ENCODE measurements around the gene SRRM4. TPM values are rescaled to one million over a fixed set of nuclear protein-coding genes. Genes with fewer than 3 reads are reported as not detected.

The SRRM4 gene
- total RNA-seq, 1 experiment from 2014 or later, result not detected

DNA sequence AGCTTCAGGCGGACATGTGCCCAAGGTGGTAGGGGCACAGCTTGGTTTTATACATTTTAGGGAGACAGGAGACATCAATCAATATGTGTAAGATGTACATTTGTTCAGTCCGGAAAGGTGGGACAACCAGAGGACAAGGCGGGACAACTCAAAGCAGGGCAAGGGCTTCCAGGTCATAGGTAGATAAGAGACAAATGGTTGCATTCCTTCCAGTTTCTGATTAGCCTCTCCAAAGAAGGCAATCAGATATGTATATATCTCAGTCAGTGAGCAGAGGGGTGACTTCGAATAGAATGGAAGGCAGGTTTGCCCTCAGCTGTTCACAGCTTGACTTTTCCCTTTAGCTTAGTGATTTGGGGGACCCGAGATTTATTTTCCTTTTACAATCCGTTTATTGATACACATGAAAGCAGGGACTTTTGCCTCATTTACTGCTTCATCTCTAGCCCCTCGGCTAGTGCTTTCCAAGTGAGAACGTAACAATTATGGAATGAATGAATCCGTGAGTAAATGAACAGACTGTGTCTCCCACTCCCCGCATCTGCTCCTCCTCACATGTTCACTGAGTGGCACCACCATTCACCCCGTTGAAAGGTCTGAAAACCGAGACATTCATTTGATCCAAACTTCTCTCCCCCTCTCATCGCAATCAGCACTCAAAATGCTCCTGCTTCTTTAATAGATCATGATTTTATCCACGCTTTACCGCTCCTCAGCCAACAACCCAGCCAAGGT is 190.5 kb downstream of the SRRM4 start:
- H3K4me1 ChIP-seq, result no peaks in the 10 kb centered on the region; the same call in 1 of the 2 replicates
- no peaks in the 10 kb centered on the region for H3K9me3 ChIP-seq (replicated peaks)
- no peak overlapping the region for H3K27ac ChIP-seq
- no peaks in the 10 kb centered on the region for H3K36me3 ChIP-seq
- 0 out of 2 replicates have a peak, but pooled peaks cover 3% of the 10 kb centered on the region for H3K27me3 ChIP-seq
- H3K4me3 ChIP-seq, result no peak overlapping the region
- no peak for DNase-seq

DNA sequence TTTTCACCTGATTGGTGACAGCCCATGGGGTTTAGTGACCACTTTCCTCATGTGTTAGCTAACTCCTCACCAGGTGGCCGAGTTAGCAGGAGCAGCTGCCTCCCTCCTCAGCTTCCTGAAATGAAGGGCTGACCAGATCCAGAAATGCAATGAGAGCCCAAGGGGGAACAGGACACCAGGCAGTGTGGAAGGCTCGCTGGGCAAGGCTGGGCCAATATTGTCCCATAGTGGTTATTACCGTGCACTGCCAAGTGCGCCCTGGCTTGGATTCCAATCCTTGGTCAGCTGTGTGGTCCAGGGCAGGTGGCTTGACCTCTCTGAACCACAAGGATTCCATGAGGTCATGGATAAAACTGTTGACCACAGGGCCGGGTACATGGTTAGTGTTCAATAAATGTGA is 193.7 kb downstream of the SRRM4 start:
- no peak for DNase-seq
- H3K27ac ChIP-seq, result no peak overlapping the region
- no peak overlapping the region for H3K4me3 ChIP-seq
- H3K9me3 ChIP-seq (replicated peaks), result no peaks in the 10 kb centered on the region
- no peaks in the 10 kb centered on the region for H3K36me3 ChIP-seq
- H3K4me1 ChIP-seq, result no peaks in the 10 kb centered on the region; the same call in 1 of the 2 replicates
- 0 out of 2 replicates have a peak, but pooled peaks cover 3% of the 10 kb centered on the region for H3K27me3 ChIP-seq

DNA sequence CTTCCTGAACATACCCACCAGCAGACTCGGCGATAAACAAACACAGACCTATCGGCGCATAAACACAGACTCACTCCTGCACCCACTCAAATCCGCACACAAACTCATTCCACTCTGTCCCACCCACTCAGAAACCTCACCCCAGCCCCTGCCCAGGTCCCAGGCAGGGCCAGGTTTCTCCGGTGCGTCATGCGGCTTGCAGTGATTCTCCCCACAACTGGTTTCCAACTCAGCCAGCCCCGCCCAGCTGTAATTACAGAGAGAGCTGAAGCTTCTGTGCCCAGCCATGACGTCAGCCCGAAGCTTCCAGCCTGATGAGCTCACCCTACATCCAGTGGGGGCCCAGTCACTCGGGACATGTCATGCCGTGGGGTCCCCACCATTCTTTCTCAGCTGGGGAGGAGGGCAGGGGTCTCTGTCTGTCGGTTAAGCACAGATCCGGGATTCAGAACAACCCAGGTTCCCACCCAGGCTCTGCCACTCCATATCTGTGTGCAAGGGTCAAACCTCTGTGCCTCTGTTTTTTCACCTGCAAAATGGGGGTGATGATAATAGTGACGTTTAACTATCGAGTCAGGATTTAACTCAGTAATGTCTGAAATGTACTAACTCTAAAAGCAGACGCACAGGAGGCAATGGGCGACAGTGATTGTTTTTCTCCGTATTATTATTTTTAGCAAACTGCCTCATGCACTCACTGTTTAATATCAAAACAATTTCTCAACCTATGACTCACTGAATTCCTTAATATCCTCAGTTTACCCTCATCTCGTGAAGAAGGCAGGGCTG is 195.1 kb downstream of the SRRM4 start:
- H3K4me3 ChIP-seq, result peak overlapping the region; percentile 26
- 0 out of 2 replicates have a peak, but pooled peaks cover 3% of the 10 kb centered on the region for H3K27me3 ChIP-seq
- H3K27ac ChIP-seq, result no peak overlapping the region
- H3K9me3 ChIP-seq (replicated peaks), result no peaks in the 10 kb centered on the region
- DNase-seq, result peak; percentile 76
- no peaks in the 10 kb centered on the region; the same call in 1 of the 2 replicates for H3K4me1 ChIP-seq
- no peaks in the 10 kb centered on the region for H3K36me3 ChIP-seq

DNA sequence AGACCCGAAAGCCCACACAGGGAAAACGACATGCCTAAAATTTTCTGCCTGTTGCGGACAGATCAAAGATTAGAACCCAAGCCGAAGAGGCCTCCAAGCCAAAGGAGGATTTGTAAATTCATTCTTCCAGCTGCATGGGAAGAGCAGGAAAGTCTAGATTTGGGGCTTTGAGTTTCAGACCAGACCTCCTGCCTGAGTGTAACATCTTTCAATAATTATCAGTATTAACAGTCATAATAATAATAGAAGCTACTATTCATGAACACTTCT is 195.7 kb downstream of the SRRM4 start:
- DNase-seq, result no peak
- no peaks in the 10 kb centered on the region; the same call in 1 of the 2 replicates for H3K4me1 ChIP-seq
- no peaks in the 10 kb centered on the region for H3K36me3 ChIP-seq
- no peaks in the 10 kb centered on the region for H3K9me3 ChIP-seq (replicated peaks)
- no peak overlapping the region for H3K27ac ChIP-seq
- H3K27me3 ChIP-seq, result 0 out of 2 replicates have a peak, but pooled peaks cover 3% of the 10 kb centered on the region
- H3K4me3 ChIP-seq, result no peak overlapping the region

DNA sequence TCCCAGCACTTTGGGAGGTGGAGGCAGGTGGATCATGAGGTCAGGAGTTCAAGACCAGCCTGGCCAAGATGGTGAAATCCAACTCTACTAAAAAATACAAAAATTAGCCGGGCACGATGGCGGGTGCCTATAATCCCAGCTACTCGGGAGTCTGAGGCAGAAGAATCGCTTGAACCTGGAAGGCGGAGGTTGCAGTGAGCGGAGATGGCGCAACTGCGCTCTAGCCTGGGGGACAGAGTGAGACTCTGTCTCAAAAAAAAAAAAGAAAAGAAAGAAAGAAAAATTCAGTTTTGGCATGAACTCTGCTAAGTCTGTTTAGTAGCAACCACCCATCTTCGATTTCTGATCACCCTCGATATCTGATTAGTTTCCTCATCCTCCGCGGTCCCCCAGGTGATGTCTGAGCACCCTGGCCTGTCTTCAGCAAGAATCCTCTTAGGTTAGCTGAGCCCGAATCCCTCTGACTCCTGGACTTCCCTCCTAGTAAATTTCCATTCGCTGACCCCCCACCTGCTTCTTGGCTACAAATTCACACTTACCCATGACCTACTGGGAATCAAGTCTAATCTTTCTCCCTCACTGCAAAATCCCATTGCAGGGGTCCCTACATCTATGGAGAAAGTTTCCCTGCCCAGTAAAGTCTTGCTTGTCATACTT is 196.5 kb downstream of the SRRM4 start:
- DNase-seq, result no peak
- no peak overlapping the region for H3K27ac ChIP-seq
- H3K4me3 ChIP-seq, result no peak overlapping the region
- H3K27me3 ChIP-seq, result 0 out of 2 replicates have a peak, but pooled peaks cover 3% of the 10 kb centered on the region
- H3K36me3 ChIP-seq, result no peaks in the 10 kb centered on the region
- H3K4me1 ChIP-seq, result no peaks in the 10 kb centered on the region; the same call in 1 of the 2 replicates
- no peaks in the 10 kb centered on the region for H3K9me3 ChIP-seq (replicated peaks)

DNA sequence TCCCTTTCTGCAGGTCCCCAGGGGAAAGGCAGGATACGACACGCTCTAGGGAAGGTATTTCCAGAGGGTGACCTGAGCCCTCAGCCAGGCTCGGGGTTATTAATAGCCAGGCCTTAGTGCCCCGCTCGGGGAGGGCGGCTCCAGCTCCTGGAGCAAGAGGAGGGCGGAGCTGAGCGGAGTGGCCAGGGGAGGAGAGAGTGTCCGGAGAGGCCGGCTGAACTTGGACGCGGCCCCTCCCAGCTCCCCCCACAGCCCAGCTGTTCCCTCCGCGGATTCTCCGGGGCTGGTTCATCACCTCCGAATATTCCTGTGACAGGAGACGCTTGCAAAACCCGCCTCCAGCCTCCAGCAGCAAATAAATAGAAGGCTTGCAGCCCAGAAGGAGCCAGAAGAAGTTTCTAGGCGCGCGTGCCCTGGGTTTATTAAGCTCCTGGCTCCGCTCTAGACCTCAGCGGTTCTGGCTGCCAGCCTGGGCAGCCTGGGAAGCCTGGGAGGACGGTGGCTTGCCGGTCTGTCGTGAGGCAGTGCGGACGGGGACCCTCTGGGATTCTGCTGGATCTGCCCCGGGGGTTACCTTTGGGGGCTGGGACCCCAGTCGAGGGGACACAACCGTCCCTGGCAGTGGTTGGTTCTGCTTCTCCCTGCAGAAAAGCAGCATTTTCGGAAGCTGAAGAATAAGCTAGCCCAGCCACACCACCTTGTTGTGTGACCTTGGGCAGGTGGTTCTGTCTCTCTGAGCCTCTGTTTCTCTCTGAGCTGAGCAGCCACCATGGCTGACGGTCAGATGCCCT is 197.4 kb downstream of the SRRM4 start, which contains the start of gene HSPB8:
Gene HSPB8 (plus strand): TSS at position 388 of the 791 bp plus-strand sequence. CDS start 382 bp downstream, at position 770.
- Histone ChIP-seq H3K36me3 (no peaks in the 10 kb centered on the region), H3K27ac (peak within 1 kb of the TSS; percentile 48), H3K27me3 (no peaks in the 10 kb centered on the region), H3K9me3 (replicated peaks) (no peaks in the 10 kb centered on the region), H3K4me3 (peak within 1 kb of the TSS; percentile 50), H3K4me1 (no peaks in the 10 kb centered on the region; the same call in 1 of the 2 replicates)
- peak; percentile 82 to 84 for DNase-seq

DNA sequence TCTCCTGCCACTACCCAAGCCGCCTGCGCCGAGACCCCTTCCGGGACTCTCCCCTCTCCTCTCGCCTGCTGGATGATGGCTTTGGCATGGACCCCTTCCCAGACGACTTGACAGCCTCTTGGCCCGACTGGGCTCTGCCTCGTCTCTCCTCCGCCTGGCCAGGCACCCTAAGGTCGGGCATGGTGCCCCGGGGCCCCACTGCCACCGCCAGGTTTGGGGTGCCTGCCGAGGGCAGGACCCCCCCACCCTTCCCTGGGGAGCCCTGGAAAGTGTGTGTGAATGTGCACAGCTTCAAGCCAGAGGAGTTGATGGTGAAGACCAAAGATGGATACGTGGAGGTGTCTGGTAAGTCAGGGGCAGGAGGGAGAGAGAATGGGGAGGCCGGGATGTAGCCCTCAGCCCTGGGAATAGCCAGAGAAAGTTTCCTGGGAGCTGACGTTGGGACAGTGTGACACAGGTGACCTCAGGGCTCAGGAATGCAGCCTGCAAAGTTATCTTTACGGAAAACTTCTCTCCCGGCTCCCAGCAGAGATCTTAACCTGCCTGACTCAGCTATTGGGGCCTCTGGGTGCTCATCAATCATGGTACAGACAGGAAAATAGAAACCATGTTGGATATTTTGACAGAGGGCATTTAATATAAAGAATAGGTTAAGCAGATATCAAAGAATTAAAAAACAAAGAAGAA is 198.1 kb downstream of the SRRM4 start:
- Histone ChIP-seq H3K9me3 (replicated peaks) (no peaks in the 10 kb centered on the region), H3K27me3 (no peaks in the 10 kb centered on the region), H3K4me3 (peak overlapping the region; percentile 50), H3K27ac (peak overlapping the region; percentile 48), H3K36me3 (no peaks in the 10 kb centered on the region), H3K4me1 (no peaks in the 10 kb centered on the region; the same call in 1 of the 2 replicates)
- DNase-seq, result peak; percentile 33 to 46

DNA sequence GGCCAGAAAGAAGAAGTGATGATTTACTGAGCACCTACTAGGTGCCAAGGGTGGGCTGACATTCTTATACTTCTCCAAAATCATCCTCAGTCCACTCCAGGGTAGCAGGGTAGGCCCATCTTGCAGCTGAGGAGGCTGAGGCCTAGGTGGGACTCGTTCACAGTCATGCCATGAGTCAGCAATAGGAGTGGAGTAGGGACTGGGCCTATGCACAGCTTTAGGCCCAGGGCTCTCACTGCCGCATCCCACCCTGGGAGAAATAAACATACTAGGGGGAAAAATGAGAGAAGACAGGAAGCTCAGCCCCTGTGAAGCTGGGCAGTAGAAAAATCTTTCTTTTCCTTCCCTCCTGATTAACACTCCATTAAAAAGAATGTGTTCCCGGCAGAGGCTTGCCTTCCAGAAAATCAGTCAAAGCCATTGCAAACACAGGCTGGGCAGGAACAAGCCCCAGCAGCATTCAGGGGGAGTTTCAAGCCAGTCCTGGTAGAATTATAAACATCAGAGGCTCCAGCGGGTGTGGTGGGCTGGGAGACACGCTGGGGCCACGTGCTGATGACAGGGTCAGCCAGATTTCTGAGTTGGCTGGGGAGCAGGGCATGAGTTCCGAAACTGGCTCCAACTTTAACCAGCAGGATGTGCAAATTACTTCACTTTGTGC is 199.2 kb downstream of the SRRM4 start:
- no peak for DNase-seq
- Histone ChIP-seq H3K27ac (peak overlapping the region; percentile 48), H3K27me3 (no peaks in the 10 kb centered on the region)

DNA sequence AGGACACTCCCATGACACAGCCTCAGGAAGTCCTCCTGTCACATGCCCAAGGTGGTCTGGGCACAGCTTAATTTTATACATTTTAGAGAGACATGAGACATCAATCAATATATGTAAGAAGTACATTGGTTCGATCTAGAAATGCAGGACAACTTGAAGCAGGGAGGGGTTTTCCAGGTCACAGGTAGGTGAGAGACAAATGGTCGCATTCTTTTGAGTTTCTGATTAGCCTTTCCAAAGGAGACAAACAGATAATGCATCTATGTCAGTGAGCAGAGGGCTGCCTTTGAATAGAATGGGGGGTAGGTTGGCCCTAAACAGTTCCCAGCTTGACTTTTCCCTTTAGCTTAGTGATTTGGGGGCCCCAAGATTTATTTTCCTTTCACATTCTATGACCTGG is 199.9 kb downstream of the SRRM4 start:
- Histone ChIP-seq H3K36me3 (no peaks in the 10 kb centered on the region), H3K27ac (no peak overlapping the region; the same call in 1 of the 2 replicates), H3K4me3 (peak overlapping the region; percentile 50; the same call in 1 of the 2 replicates), H3K9me3 (replicated peaks) (no peaks in the 10 kb centered on the region), H3K4me1 (no peaks in the 10 kb centered on the region; the same call in 1 of the 2 replicates), H3K27me3 (no peaks in the 10 kb centered on the region)
- DNase-seq, result no peak

More for the DNA sequence above, 199.2 kb downstream of the SRRM4 start:
- H3K9me3 ChIP-seq (replicated peaks), result no peaks in the 10 kb centered on the region
- H3K36me3 ChIP-seq, result no peaks in the 10 kb centered on the region
- H3K4me3 ChIP-seq, result peak overlapping the region; percentile 50
- no peaks in the 10 kb centered on the region; the same call in 1 of the 2 replicates for H3K4me1 ChIP-seq

DNA sequence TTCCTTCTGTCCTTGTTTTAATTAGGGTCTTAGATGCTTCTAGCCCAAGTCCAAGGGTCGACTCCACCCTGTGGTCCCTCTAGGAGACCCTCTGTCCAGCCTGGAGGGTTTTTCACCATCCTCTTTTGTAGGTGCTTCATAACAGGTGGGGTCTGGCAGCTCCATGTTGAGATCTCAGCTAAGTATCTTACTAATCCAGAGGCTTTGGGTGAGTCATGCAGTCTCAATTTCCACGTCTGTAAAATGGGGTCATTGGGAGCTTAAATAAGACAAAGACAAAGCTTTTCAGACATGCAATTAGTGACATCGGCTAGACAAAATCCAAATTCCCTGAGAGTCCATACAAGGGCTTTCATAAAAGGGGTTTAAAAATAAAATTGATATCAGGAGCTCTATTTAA is 200.6 kb downstream of the SRRM4 start:
- Histone ChIP-seq H3K4me3 (no peak overlapping the region), H3K9me3 (replicated peaks) (no peaks in the 10 kb centered on the region), H3K36me3 (no peaks in the 10 kb centered on the region), H3K27ac (no peak overlapping the region), H3K4me1 (no peaks in the 10 kb centered on the region; the same call in 1 of the 2 replicates), H3K27me3 (no peaks in the 10 kb centered on the region)
- DNase-seq, result no peak

DNA sequence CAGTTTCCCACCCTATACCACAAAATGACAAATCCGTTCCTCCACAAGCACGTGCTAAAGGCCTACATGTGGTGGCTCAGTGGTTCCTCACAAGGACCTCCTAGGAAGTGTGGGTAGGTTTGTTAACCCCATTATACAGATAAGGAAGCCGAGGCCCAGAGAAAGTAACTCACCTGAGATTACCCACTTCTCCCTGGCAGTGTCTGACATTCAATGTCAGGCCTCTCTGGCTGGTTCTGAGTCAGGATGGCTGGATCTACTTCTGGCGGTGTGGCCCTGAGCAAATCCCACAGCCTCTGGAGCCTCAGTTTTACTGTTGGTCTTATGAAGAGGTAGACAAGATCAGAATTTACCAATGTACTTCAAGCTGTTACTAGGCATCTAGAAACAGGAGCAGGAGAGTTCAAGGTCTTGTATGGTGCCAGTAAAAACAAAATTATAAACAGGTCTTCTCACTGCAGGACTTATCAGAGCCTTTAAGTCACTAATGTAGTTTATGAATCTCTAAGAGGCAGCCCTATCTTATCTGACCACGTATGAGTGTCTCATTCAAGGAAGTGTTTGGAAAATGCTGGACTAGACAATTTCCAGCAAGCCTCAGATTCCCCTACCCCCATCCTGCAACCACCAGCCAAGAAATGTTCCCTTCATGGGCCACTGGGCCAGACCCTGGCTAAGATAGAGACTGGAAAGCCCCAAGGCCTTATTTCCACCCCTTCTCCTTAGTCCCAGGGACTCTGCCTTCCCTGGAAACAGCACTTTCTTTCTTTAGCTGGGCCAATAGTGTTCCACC is 201.6 kb downstream of the SRRM4 start:
- H3K9me3 ChIP-seq (replicated peaks), result no peaks in the 10 kb centered on the region
- no peaks in the 10 kb centered on the region; the same call in 1 of the 2 replicates for H3K4me1 ChIP-seq
- no peak for DNase-seq
- no peaks in the 10 kb centered on the region for H3K27me3 ChIP-seq
- no peak overlapping the region for H3K27ac ChIP-seq
- H3K4me3 ChIP-seq, result no peak overlapping the region
- no peaks in the 10 kb centered on the region for H3K36me3 ChIP-seq

DNA sequence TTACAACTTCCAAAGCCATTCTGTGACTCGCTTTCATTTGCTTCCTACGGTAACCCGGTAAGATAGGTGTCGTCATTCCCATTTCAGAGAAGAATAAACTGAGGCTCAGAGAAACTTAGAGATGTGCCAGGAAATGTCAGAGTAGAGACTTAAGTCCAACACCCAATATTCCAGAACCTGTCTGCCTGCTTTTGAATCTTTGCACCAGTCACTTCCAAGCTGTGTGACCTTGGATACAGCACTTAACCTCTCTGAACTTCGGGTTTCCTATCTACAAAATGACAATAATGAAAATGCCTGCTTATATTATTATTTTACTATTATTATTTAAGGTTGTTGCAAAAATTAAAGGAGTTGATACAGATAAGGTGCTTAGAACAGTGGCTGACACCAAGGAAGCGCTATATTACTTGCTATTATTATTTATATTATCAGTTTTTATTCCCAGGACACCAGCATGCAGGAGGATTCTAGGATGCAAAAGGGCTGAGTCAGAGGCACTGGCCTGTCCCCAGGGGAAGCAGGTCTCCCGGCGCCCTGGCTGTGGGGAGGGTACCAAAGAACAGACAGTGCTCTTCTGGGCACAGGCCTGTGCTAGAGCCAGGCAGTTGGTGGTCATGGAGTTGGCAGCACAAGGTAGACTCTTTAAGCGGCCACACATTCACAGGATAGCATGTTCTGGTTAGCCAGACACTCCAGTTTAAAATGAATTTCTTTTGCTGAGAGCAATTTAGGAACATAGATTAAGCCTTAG is 202.8 kb downstream of the SRRM4 start:
- Histone ChIP-seq H3K9me3 (replicated peaks) (no peaks in the 10 kb centered on the region), H3K4me1 (no peaks in the 10 kb centered on the region; the same call in 1 of the 2 replicates), H3K27ac (no peak overlapping the region), H3K27me3 (no peaks in the 10 kb centered on the region), H3K36me3 (no peaks in the 10 kb centered on the region), H3K4me3 (no peak overlapping the region)
- DNase-seq, result no peak

All from SJCRH30 (cell line).